Measurements from ENCODE around the gene ESR1.
"Not testable (repeated sequence)": the region's sequence is repeated elsewhere in the genome, so short reads cannot be mapped to it uniquely, and the experiment has no call there.

Gene ESR1

DNA sequence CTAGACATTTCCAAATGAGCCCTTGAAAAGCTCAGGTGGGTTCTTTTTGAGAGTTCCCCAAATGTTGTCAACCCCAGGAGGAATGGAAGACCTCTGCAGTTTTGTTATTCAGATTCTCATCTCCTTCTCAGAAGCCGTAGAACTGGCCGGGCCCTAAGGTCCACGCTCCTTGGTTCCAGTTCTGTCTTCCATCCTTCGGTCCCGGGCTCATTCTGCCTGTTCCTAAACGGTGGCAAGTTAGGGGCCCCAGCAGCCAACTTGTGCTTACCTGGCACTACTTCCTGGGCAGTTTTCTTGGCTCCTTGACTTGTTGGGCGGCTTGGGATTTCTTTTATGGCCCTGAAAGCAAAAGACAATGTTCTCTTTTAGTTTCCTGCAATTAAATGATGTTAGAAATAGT is 6.4 kb downstream of the ESR1 start:
- DNase-seq (ENCODE audit: low read depth in 2 of 2): no peak

DNA sequence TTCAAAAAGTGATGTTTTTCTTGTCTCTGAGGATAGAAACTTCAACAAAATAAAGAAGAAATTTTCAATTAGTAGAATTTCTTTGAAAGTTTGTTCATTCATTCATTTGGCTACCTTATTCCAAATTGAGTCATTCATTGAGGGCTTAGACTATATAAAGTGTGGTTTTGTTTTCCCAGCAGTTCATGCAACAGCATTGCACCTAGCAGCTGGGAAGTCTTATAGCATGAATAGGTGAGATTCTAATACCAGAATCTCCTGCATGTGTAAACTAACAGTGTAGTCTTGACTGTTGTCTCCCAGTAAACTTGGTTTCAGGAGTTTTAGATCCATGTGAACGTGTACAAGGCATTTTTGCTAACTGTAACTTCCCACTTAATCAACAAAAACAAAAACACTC is 7.1 kb downstream of the ESR1 start:
- DNase-seq (ENCODE audit: low read depth in 2 of 2): no peak

GRCh38 chr6:151822252-151823111 is 15.0 kb downstream of the ESR1 start:
- no peak for DNase-seq (ENCODE audit: low read depth in 2 of 2)

- DNase-seq (ENCODE audit: low read depth in 2 of 2): no peak
Measured at GRCh38 chr6:151826517-151827142, 19.1 kb downstream of the ESR1 start.

- no peak for DNase-seq (ENCODE audit: low read depth in 2 of 2)
Measured at GRCh38 chr6:151832710-151833109, 25.2 kb downstream of the ESR1 start.

DNA sequence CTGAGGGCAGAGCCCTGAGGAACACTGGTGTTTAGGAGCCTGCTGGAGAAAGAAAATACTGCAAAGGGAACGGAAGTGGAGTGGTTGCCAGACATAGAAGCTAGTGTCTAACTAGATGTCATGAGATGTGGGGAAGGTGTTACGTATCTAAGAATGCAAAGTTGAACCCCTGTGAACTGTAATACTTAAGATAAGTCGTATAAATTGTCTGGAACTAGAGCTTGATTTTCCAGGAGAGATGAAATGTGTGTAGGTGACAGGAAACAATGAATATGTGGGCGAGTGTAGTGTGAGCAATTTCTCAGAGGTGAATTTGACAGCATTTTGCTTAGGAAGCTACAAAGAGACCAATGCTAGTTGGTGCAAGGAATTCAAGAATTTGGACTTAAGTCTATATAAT is 27.9 kb downstream of the ESR1 start:
- no peak for DNase-seq (ENCODE audit: low read depth in 2 of 2)

DNA sequence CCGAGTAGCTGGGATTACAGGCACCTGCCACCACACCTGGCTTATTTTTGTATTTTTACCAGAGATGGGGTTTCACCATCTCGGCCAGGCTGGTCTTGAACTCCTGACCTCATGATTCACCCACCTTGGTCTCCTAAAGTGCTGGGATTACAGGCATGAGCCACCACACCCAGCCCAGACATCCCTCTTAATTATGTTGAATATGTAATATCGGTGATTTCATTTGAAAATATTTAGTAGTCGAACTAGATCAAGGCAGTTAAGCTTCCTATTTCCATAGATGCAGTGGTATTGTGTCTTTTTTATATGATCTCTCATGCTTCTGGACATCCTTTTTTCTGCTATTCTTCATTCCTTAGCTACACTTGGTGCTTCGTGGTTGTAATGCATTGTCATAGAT is 29.7 kb downstream of the ESR1 start:
- DNase-seq (ENCODE audit: low read depth in 2 of 2): no peak

DNA sequence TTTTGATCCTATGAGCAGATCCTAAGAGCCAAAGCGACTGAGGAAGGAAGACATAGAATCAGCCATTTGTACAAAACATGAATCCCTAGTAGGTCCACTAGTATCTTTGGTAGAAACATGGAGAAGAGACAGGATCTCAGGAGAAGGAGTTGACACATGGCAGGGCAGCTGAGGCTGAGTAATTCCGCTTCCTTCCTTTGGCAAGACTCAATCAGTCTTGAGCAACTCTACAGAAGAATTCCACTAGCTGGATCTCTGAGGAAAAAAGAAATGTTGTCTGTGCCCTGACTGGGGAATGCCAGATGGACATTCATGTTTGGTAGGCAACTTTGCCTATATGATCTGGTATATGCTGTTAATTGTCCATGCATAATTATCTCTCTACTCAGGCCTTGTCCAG is 35.3 kb downstream of the ESR1 start:
- no peak for DNase-seq (ENCODE audit: low read depth in 2 of 2)

GRCh38 chr6:151847064-151847463 is 39.6 kb downstream of the ESR1 start:
- DNase-seq (ENCODE audit: low read depth in 2 of 2): no peak

GRCh38 chr6:151850479-151851003 is 43.1 kb downstream of the ESR1 start:
- DNase-seq (ENCODE audit: low read depth in 2 of 2): no peak

DNA sequence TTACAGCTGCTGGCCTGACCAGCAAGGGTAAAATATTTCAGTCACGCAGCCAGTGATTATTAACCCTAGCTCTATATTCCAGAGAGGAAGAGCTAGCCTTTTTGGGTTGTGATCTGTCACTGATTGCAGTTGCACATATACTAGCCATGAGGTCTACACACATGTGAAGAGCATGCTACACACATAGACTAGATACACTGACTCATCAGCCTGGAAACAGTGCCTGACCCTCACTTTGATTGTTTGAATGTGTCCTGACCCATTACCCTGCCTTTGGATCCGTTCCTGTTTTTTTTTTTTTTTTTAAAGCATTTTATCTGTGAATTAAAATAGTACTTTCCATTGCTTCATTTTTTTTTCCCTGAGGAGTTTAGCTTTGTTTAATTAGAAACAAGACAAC is 50.8 kb downstream of the ESR1 start:
- DNase-seq (ENCODE audit: low read depth in 2 of 2): no peak

- DNase-seq (ENCODE audit: low read depth in 2 of 2): no peak
Measured at GRCh38 chr6:151862461-151862860, 55.0 kb downstream of the ESR1 start.

DNA sequence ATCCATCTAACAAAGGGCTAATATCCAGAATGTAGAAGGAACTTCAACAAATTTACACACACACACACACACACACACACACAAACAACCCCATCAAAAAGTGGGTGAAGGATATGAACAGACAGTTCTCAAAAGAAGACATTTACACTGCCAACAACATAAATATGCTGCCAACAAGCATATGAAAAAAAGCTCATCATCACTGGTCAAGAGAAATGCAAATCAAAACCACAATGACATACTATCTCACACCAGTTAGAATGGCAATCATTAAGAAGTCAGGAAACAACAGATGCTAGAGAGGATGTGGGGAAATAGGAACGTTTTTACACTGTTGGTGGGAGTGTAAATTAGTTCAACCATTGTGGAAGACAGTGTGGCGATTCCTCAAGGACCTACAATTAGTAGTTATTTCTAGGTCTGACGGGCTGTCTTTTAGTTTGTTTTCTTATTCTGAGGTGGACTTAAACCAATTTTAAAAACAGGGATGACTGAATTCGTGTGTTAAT is 59.9 kb downstream of the ESR1 start:
- DNase-seq (ENCODE audit: low read depth in 2 of 2): not testable (repeated sequence)

DNA sequence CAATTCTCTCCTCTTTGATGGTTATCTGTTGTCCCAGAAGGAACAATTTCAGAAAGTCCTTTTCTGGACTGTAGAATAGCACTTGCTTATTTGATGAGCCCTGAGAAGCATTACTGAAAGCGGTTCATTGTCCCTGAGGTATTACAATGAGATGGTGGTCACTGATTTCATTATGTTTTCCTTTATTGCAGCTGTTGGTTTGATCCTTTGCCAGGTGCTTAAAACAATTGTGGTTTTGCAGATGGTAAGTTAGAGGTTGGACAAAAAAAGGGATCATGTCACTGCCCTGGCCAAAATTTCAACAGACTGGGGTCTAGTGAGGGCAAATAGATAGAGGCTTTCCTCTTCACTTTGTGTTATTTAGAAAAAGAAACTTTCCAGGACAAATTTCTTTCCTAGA is 61.9 kb downstream of the ESR1 start:
- DNase-seq (ENCODE audit: low read depth in 2 of 2): no peak

DNA sequence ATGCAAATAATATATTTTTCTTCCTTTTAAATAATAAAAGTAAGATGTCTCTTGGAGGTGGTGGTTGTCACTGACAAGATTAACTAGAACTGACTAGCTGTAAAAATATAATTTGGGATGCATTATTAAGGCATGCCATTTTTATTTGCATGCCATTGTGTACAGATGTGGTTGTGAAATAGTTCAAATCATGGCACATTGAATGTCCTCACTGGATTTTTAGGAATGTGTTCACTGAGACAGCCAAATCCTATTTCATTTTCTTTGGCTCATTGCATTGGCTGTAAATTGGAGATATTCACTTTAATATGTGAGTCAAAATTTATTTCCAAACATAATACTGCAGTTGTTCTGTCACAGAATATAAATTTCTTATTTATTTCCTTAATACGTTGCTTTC is 62.3 kb downstream of the ESR1 start:
- no peak for DNase-seq (ENCODE audit: low read depth in 2 of 2)

DNA sequence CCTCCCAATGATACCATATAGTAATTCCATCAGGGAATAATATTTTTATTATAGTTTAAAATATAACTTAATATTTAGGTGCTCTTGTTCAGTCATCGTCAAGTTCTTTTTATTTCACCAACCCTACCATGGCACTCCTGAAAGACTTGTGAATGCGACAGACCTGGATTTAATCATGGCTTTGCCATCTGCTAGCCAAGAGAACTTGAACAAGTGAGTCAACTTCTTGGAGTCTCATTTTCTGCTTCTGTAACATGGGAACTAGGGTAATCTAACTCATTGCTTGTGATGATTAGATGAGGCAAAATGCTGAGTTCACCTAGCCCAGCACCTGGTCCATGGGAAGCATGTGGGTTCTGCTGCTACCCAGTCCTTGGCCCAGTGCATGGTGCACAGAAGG is 62.9 kb downstream of the ESR1 start:
- no peak for DNase-seq (ENCODE audit: low read depth in 2 of 2)

DNA sequence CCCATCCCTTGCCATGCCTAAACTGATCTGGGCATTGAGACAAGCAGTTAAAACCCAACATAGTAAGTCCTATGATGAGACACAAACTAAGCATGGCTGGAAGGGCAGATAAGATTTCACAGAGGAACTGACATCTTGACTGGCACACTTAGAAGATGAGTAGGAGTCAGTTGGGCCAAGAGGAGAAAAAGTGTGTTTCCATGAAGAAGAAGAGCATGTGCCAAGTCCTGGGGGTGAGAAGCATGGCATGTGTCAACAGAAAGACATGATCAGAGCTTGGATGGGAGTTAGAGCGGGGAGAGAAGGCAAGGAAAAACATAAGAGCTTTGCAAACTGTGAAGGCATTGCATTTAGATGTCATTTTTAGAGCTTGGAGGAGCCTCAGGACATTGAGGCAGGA is 68.0 kb downstream of the ESR1 start:
- no peak for DNase-seq (ENCODE audit: low read depth in 2 of 2)

GRCh38 chr6:151876122-151876521 is 68.6 kb downstream of the ESR1 start:
- DNase-seq (ENCODE audit: low read depth in 2 of 2): no peak

DNA sequence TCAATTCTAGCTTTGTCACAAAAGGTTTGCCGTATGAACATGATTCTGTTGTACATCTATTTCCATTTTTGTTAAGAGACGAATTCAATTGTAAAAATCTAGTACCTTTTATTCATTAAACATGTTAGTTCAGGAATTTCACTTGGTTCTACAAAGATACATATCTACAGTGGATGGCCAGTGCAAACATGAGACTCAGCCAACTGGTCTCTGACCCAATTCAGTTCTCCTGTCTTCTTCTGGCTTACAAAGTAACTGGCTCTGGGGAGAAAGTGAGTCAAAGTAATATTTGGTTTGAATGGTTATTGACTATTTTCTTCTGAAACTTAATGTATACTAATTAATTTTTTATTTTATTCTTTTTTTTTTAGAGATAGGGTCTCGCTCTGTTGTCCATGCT is 70.0 kb downstream of the ESR1 start:
- DNase-seq (ENCODE audit: low read depth in 2 of 2): no peak

GRCh38 chr6:151881231-151881630 is 73.7 kb downstream of the ESR1 start:
- no peak for DNase-seq (ENCODE audit: low read depth in 2 of 2)

GRCh38 chr6:151882206-151882605 is 74.7 kb downstream of the ESR1 start:
- DNase-seq (ENCODE audit: low read depth in 2 of 2): no peak

DNA sequence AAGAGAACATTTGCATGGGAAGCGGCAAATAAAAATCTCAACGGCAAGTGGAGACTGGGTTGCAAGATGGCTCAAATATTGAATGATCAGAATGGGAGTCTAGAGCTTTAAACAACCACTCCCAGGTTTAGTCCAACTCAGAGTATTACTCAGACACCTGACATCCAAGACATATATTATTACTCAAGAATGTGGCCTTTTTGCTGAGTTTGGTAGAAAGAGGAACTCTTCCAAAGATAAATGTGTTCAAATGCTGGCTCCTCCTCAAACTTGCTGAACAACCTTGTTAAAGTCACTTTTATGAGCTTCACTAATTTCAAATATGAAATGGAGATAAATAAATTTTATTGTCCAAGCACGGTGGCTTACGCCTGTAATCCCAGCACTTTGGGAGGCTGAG is 77.8 kb downstream of the ESR1 start:
- DNase-seq (ENCODE audit: low read depth in 2 of 2): no peak

DNA sequence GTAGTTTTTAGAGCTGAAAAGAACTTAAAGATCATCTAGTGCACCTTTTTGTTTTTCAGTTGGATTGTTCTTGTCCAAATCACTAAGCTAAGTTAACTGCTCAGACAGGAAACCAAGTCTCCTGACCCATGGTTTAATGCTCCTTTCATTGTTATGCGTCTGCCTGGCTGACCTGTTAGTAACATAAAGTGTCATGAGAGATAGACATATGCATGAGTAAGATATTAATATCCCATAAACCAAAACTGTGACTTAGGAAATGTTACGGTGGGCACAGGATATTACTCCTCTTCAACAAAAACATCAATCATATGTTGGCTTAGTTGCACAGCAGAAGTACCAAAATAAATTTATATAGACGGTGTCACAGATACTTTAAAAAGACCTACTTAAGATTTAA is 84.0 kb downstream of the ESR1 start:
- DNase-seq (ENCODE audit: low read depth in 2 of 2): no peak

Measured in stimulated activated CD4-positive, alpha-beta T cell treated with anti-CD3 and anti-CD28 coated beads, Interleukin-4, amount 100 ng/mL, for 48 hours (primary cell).